ENCODE results near the gene LRP1B. TPM values are rescaled to one million over a fixed set of nuclear protein-coding genes. Genes with fewer than 3 reads are reported as not detected.

The LRP1B gene
- polyA plus RNA-seq, 2 of the 4 experiments (the other 2 are of a cell fraction) = 0.03 TPM; not detected in 1

DNA sequence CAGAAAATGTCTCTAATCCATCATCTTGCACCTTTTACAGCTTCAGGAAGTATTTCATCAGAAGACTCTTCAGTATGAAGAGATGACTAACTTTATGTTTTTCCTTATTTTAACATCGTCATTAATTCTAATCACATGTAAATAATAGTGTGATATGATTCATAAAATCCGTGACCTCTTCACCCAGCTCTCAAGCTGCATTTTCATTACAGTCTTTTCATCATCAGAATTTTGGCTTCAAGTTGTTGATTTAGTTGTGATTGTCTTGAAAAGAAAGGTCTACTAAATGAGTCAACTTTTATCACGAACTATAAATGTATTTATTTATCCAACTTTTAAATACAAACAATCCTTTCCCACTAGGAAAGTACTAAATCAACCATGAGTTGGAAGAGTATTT lies 410.3 kb downstream of the LRP1B start:
- CTCF ChIA-PET = no interaction called here
- Histone ChIP-seq H3K4me3 (no peak overlapping the region), H3K9me3 (no peaks in the 10 kb centered on the region), H3K4me1 (no peaks in the 10 kb centered on the region), H3K27ac (no peak overlapping the region), H3K4me2 (no peak overlapping the region)
- POLR2A ChIA-PET = no interaction called here
- 5% methylated on average over 3 of the region's 3 CpGs for WGBS (ENCODE audit: missing lambda C conversion rate)
- ATAC-seq (no peak), FAIRE-seq (no peak), DNase-seq (ENCODE audit: low read depth in 1 of 2, low spot score in 1 of 2) (no peak)
- TF ChIP-seq EP300 (IDR thresholded peaks at IDR 0.05) (no peak), ZFP36 (IDR thresholded peaks at IDR 0.05; ENCODE audit: borderline replicate concordance, partially characterized antibody) (no peak), FOSL2 (IDR thresholded peaks at IDR 0.05) (no peak), FOSL2 (CRISPR knock-in tag; IDR thresholded peaks at IDR 0.05) (no peak), TP53 (CRISPR knock-in tag; IDR thresholded peaks at IDR 0.05) (no peak), NFE2L2 (conservative IDR thresholded peaks at IDR 0.05; ENCODE audit: low read length) (no peak), KDM1A (IDR thresholded peaks at IDR 0.05; ENCODE audit: low read depth) (no peak), CHD2 (IDR thresholded peaks at IDR 0.05; ENCODE audit: low read length, partially characterized antibody) (no peak), HDAC2 (IDR thresholded peaks at IDR 0.05) (no peak), MYC (IDR thresholded peaks at IDR 0.05; ENCODE audit: borderline replicate concordance, low read length) (no peak), RCOR1 (IDR thresholded peaks at IDR 0.05; ENCODE audit: low read depth, low read length) (no peak), TFCP2L1 (CRISPR knock-in tag; IDR thresholded peaks at IDR 0.05) (no peak), HEYL (CRISPR knock-in tag; IDR thresholded peaks at IDR 0.05) (no peak), RARB (CRISPR knock-in tag; IDR thresholded peaks at IDR 0.05) (no peak), ZSCAN20 (CRISPR knock-in tag; IDR thresholded peaks at IDR 0.05) (no peak), CEBPB (IDR thresholded peaks at IDR 0.05) (no peak), JUNB (IDR thresholded peaks at IDR 0.05) (no peak)
- TF ChIP-seq, protein P1, sequence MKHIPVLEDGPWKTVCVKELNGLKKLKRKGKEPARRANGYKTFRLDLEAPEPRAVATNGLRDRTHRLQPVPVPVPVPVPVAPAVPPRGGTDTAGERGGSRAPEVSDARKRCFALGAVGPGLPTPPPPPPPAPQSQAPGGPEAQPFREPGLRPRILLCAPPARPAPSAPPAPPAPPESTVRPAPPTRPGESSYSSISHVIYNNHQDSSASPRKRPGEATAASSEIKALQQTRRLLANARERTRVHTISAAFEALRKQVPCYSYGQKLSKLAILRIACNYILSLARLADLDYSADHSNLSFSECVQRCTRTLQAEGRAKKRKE (CRISPR knock-in tag; IDR thresholded peaks at IDR 0.05; ENCODE audit: low read depth) = no peak

DNA sequence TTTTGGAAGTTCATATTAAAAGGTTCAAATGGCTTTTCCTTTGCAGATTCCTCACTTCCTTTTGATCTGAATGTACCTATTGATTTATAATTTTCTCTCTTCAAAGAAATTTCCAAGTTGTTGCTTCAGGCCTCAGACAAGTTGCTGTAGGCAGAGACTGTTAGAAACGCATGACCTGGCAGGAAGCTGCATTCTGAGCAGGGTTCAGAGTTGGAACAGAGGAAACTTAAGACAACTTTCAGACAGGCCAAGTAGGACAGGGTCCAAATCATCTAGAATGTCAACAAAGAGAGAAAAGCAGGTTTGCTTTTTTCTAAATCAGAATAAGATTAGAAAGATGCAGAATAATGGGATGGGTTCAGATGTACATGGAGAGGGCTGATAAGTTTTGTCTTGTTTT lies 416.3 kb downstream of the LRP1B start:
- ChIA-PET POLR2A (no interaction called here), CTCF (no interaction called here)
- no peaks in the 10 kb centered on the region for H3K9me3 ChIP-seq
- ATAC-seq (no peak), DNase-seq (ENCODE audit: low read depth in 1 of 2, low spot score in 1 of 2) (no peak), FAIRE-seq (no peak)
- no peak overlapping the region for H3K4me2 ChIP-seq
- 38% methylated on average over 1 of the region's 1 CpG for WGBS (ENCODE audit: missing lambda C conversion rate)
- H3K4me3 ChIP-seq = no peak overlapping the region
- no peaks in the 10 kb centered on the region for H3K4me1 ChIP-seq
- no peak overlapping the region for H3K27ac ChIP-seq
- TF ChIP-seq, protein P2, sequence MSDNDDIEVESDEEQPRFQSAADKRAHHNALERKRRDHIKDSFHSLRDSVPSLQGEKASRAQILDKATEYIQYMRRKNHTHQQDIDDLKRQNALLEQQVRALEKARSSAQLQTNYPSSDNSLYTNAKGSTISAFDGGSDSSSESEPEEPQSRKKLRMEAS (IDR thresholded peaks at IDR 0.05) = no peak
- no peak for TF ChIP-seq CBX8 (IDR thresholded peaks at IDR 0.05)

DNA sequence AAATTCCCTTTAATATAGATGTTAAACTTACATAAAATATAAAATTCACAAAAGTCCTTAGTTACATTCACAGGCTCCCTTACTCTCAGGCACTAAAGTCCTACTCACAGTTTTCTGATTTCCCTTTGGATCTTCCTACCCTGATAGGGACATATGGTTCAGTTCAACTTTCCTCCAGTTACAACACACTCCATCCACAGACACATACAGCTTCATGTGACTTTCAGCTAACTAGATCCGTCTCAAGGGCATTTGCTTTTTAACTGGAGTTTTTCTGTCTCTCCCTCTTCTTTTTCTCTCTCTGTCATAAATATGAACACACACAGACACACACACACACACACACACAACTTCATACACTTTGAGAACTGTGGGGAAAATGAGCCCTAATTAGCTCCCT lies 419.2 kb downstream of the LRP1B start:
- H3K4me3 ChIP-seq = no peak overlapping the region
- H3K27ac ChIP-seq = no peak overlapping the region
- FAIRE-seq = no peak
- CTCF ChIA-PET = no interaction called here
- DNase-seq (ENCODE audit: low read depth in 1 of 2, low spot score in 1 of 2) = no peak
- no peak overlapping the region for H3K4me2 ChIP-seq
- POLR2A ChIA-PET = no interaction called here
- no peaks in the 10 kb centered on the region for H3K4me1 ChIP-seq
- H3K9me3 ChIP-seq = no peaks in the 10 kb centered on the region
- ATAC-seq = no peak
- 27% methylated on average over 1 of the region's 1 CpG for WGBS (ENCODE audit: missing lambda C conversion rate)
- no peak for TF ChIP-seq ZFP36 (IDR thresholded peaks at IDR 0.05; ENCODE audit: borderline replicate concordance, partially characterized antibody)
- TF ChIP-seq, protein P3, sequence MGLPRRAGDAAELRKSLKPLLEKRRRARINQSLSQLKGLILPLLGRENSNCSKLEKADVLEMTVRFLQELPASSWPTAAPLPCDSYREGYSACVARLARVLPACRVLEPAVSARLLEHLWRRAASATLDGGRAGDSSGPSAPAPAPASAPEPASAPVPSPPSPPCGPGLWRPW (IDR thresholded peaks at IDR 0.05) = no peak
- TF ChIP-seq, protein P4, sequence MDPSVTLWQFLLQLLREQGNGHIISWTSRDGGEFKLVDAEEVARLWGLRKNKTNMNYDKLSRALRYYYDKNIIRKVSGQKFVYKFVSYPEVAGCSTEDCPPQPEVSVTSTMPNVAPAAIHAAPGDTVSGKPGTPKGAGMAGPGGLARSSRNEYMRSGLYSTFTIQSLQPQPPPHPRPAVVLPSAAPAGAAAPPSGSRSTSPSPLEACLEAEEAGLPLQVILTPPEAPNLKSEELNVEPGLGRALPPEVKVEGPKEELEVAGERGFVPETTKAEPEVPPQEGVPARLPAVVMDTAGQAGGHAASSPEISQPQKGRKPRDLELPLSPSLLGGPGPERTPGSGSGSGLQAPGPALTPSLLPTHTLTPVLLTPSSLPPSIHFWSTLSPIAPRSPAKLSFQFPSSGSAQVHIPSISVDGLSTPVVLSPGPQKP (IDR thresholded peaks at IDR 0.05; ENCODE audit: low read depth, low read length) = no peak
- no peak for TF ChIP-seq BHLHE40 (IDR thresholded peaks at IDR 0.05; ENCODE audit: low read depth, low read length)
- no peak for TF ChIP-seq HOXA7 (CRISPR knock-in tag; IDR thresholded peaks at IDR 0.05)
- no peak for TF ChIP-seq NPAS2 (CRISPR knock-in tag; IDR thresholded peaks at IDR 0.05; ENCODE audit: borderline replicate concordance)
- TF ChIP-seq, protein P5, sequence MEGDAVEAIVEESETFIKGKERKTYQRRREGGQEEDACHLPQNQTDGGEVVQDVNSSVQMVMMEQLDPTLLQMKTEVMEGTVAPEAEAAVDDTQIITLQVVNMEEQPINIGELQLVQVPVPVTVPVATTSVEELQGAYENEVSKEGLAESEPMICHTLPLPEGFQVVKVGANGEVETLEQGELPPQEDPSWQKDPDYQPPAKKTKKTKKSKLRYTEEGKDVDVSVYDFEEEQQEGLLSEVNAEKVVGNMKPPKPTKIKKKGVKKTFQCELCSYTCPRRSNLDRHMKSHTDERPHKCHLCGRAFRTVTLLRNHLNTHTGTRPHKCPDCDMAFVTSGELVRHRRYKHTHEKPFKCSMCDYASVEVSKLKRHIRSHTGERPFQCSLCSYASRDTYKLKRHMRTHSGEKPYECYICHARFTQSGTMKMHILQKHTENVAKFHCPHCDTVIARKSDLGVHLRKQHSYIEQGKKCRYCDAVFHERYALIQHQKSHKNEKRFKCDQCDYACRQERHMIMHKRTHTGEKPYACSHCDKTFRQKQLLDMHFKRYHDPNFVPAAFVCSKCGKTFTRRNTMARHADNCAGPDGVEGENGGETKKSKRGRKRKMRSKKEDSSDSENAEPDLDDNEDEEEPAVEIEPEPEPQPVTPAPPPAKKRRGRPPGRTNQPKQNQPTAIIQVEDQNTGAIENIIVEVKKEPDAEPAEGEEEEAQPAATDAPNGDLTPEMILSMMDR (IDR thresholded peaks at IDR 0.05) = no peak
- no peak for TF ChIP-seq HDAC2 (IDR thresholded peaks at IDR 0.05)
- no peak for TF ChIP-seq CEBPB (IDR thresholded peaks at IDR 0.05)
- TF ChIP-seq, protein P6, sequence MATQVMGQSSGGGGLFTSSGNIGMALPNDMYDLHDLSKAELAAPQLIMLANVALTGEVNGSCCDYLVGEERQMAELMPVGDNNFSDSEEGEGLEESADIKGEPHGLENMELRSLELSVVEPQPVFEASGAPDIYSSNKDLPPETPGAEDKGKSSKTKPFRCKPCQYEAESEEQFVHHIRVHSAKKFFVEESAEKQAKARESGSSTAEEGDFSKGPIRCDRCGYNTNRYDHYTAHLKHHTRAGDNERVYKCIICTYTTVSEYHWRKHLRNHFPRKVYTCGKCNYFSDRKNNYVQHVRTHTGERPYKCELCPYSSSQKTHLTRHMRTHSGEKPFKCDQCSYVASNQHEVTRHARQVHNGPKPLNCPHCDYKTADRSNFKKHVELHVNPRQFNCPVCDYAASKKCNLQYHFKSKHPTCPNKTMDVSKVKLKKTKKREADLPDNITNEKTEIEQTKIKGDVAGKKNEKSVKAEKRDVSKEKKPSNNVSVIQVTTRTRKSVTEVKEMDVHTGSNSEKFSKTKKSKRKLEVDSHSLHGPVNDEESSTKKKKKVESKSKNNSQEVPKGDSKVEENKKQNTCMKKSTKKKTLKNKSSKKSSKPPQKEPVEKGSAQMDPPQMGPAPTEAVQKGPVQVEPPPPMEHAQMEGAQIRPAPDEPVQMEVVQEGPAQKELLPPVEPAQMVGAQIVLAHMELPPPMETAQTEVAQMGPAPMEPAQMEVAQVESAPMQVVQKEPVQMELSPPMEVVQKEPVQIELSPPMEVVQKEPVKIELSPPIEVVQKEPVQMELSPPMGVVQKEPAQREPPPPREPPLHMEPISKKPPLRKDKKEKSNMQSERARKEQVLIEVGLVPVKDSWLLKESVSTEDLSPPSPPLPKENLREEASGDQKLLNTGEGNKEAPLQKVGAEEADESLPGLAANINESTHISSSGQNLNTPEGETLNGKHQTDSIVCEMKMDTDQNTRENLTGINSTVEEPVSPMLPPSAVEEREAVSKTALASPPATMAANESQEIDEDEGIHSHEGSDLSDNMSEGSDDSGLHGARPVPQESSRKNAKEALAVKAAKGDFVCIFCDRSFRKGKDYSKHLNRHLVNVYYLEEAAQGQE (IDR thresholded peaks at IDR 0.05) = no peak
- TF ChIP-seq FOXS1 (CRISPR knock-in tag; IDR thresholded peaks at IDR 0.05) = no peak
- no peak for TF ChIP-seq JUNB (IDR thresholded peaks at IDR 0.05)
- TF ChIP-seq JUN (IDR thresholded peaks at IDR 0.05) = no peak
- no peak for TF ChIP-seq ZC3H11A (IDR thresholded peaks at IDR 0.05)

Measured in A549 (cell line).